ENCODE measurements around the gene HMGCR.

Gene HMGCR

DNA sequence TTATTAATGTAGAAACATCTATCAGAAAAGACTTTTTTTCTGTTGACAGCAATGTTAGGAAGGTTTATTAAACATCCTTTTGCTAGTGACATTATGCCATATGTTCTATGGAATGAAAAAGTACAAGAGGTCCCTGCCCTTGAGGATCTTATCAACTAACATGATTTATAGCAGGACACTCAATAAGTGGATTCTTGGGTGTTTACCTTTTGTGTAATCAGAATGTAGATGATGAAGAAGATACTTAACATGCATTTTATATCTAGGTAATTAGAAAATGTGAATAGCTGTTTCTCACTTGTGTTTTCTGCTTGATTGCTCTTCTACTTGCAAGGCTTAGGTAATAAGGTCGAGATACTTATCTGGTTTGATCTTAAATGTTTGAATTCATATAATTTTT, 4.9 kb downstream of the HMGCR start:
- DNase-seq, result no peak

DNA sequence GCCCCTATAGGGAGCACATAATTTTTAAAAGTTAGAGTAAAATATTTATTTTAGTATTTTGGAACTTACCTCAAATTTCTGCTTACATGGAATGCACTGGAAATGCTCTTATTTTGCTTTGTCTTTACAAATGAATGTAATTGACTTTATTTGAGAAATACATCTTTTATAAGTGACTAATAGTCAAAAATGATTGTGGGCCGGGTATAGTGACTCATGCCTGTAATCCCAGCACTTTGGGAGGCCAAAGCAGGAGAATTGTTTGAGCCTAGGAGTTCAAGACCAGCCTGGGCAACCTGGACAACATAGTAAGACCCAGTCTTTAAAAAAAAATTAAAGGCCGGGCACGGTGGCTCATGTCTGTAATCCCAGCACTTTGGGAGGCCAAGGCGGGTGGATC, 5.8 kb downstream of the HMGCR start:
- no peak for DNase-seq

DNA sequence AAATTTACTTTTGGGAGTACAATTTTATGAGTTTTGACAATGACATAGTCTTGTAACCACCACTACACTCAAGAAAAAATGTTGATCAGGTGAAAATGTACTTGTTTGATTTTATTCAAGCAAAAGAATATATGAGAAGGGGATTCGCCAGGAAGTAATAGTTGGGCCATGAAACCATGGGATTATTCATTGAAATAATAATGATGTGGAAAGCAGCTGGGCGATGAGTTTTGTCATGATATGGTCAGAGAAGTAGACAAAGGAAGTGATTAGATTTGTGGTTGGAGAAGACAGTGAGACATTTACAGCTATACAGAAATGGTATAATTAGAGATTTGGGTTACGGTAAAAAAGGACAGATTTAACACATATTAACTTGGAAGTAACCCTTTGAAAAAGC, 11.2 kb downstream of the HMGCR start:
- no peak for DNase-seq

DNA sequence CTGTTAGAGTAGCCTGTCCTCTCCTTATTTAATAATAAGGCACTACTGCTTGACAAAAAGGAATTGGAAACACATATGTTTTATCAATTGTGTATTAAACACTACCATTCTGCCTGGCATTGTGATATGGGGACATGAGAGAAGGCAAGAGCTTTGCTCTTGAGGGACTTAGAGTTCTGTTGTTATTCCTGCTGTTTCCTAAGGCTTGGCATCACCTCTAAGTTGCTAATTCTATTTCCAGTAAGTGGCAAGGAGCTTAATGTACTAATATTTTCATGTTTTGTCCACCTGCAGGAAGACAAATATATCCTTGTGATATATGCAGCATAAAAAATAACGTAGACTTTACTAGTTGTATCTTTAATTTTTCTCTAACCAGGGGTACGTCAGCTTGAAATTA, 12.6 kb downstream of the HMGCR start:
- DNase-seq, result no peak

DNA sequence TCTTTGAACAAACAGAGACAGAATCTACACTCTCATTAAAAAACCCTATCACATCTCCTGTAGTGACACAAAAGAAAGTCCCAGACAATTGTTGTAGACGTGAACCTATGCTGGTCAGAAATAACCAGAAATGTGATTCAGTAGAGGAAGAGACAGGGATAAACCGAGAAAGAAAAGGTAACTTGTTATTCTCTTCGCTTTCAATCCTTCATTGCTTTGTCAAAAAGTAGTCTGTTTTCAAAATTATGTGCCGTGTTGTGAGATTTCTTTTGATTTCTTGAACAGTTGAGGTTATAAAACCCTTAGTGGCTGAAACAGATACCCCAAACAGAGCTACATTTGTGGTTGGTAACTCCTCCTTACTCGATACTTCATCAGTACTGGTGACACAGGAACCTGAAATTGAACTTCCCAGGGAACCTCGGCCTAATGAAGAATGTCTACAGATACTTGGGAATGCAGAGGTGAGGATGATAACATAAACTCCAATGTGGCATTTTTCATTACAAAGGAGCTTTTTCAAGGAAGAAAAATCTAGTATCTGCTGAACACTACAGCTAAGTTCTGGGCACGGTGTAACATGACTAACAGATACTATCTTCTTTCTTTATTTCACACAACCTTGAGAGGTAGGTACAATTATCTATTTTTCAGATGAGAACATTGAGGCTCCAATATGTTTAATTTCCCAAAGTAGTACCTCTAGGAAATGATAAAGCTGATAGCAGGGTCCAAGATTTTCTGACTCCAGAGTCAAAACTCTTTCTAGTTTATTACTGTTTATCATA, 14.3 kb downstream of the HMGCR start:
- DNase-seq, result no peak

DNA sequence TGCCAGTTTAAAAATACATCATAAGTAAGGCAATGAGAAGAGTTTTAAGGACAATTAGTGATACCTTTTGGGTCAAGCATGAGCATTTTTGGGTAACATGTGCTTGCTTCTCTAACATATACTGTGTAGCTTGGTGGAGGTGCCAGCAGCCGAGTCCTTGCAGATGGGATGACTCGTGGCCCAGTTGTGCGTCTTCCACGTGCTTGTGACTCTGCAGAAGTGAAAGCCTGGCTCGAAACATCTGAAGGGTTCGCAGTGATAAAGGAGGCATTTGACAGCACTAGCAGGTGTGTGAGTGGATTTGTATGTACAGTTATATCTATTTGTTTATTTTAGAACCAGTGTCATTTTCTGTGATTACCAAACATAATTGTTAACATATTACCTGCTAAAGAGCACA, 18.2 kb downstream of the HMGCR start:
- DNase-seq, result no peak

DNA sequence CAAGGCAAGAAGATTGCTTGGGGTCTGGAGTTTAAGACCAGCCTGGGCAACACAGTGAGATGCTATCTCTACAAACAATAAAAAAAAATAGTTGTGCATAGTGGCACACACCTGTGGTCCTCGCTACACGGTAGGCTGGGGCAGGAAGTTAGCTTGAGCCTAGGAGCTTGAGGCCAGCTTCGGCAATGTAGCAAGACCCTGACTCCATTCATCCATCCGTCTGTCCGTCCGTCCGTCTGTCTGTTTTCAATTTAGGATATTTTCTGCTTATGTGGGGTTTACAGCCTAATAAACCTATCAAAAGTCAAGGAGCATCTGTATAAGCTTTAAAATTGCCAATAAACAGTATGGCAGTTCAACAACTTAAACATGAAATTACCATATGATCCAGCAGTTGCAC, 19.7 kb downstream of the HMGCR start:
- no peak for DNase-seq

DNA sequence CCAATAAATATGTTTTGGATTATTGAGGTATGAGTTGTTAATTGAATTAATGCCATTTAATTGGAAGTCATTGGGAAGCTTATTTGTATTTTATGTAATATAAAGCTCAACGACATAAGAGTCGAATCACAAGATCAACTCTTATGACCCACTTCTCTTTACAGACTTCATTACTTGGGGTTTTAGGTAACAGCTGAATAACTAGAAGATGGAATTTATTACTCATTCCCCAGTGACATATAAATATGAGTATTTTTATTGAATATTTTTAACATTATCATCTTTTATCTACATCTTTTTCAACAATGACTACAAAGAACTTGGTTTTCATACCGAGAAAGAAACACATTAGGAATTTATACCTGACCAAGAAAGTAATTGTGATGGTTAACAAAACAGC, 21.1 kb downstream of the HMGCR start:
- DNase-seq, result no peak

DNA sequence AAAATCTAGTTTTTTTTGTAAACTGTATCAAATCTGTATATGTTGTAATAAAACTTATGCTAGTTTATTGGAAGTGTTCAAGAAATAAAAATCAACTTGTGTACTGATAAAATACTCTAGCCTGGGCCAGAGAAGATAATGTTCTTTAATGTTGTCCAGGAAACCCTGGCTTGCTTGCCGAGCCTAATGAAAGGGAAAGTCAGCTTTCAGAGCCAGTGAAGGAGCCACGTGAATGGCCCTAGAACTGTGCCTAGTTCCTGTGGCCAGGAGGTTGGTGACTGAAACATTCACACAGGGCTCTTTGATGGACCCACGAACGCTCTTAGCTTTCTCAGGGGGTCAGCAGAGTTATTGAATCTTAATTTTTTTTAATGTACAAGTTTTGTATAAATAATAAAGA, 24.3 kb downstream of the HMGCR start:
- DNase-seq, result no peak

DNA sequence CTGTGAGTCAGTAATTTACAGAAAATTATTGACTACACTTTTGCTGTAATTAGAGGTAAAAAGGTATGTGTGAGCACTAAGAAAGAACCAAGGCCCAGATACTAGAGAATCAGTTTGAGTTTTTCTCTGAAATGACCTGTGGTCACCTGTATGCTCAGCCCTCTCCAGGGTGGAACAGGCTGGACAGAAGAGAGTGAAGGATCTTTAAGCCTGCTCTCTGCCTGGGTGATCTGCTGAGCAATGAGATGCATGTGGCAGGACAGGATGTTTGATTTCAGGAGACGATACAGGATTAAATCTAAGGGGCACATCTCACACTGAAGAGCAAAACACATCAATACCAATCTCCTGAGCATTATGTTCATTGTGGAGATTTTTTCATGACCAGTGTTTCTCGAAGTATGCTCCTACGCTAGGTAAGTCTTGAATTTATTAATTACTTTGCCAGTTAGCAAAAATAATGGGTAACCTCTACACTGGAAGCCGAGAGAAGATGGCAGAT, 25.5 kb downstream of the HMGCR start:
- no peak for DNase-seq

DNA sequence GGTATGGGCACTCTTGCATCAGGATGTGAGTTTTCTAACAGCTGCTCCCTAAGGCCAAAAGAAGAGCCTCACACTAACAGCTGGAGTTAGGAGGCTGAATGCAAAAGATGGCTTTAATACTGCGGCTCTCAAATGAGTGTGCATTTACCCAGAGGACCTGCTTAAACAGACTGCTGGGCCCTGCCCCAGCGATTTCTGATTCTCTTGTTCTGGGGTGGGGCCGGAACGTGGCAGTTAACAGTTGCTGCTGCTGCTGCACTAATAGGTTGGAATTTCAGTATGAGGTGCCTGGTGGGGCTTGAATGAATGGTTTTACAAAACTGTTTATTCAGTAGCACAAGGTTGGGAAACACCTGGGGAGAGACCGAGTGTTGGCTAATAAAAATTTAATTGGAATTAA, 26.1 kb downstream of the HMGCR start:
- DNase-seq, result no peak

DNA sequence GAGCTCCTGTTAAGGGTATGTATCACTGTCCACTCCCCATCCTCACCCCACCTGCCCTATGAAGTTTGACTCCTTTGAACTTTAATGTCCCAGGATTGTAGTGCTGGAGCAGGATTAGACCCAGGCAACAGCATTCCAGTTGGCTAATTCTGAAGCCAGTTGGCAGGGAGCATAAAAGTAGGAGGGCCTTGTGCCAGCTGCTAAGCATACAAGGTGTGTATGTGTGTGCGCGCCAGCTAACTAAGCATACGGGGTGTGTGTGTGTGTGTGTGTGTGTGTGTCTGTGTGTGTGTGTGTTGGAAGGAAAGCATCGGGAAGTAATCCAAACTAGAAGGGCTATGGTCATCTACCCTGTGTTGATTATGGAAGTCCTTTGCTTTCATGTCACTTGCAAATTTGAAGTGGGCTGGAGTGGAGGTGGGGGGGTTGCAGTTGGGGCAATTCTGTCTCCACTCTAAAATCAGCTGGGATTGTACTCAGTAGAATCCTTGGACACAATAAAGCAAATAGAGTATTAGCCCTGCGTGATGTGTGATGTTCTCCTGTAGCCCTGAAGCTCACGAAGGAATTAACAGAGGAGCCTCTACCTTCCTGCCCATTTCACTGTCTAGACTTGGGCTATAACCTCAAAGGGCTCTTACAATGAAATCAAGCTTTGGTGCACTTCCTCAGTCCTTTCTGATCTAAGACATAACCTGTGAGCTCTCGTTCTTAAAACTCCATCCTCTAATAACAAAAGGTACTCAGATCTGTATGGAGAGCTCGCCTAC, 26.9 kb downstream of the HMGCR start:
- DNase-seq, result no peak

DNA sequence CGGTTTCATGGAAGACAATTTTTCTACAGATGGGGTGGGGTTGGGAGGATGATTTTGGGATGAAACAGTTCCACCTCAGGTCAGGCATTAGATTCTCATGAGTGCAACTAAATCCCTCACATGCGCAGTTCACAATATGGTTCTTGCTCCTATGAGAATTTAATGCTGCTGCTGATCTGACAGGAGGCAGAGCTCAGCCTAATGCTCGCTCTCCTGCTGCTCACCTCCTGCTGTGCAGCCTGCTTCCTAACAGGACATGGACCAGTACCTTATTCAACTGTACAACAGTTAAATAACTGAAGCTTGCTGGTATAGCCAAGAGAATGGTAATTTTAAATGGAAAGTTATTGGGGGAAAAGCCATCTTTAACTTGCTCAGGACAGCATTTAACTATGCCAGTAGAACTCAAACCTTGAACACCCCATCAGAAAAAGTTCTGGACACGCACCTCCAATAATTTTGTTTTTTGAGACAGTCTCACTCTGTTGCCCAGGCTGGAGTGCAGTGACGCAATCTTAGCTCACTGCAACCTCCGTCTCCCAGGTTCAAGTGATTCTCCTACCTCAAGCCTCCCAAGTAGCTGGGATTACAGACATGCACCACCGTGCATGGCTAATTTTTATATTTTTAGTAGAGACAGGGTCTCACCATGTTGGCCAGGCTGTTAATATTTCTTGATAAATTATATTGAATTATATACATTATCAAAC, 27.7 kb downstream of the HMGCR start:
- no peak for DNase-seq

DNA sequence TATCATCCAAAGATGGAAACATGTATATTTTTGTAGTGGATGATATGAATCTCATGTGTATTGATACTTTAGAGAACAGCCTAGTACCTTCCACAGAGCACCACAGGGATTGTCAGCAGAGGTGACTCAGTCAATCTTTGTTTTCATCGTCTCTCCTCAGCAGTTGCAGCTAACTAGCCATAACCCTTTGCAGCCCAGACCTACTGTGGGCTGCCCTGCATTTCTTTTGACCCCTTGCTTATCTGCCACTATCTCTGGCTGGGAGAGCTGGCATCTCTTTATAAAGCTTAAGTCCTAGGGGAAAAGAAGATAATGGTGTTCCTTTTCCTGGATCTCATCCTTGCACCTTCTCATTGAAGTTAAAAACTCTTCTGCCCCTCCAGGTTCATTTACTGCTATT, 28.7 kb downstream of the HMGCR start:
- DNase-seq, result no peak

DNA sequence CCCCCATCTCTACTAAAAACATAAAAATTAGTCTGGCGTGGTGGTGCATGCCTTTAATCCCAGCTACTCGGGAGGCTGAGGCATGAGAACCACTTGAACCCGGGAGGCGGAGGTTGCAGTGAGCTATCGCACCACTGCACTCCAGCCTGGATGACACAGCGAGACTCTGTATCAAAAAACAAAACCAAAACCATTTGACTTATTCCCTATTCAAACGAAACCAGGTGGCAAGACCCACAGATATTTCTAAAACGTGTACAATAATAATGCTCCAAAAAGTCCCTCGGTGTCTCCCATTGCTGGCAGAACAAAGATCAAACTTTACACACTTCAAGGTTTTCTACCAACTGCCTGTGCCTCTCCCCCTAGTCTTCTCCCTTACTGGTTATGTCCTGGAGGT, 29.8 kb downstream of the HMGCR start:
- no peak for DNase-seq

DNA sequence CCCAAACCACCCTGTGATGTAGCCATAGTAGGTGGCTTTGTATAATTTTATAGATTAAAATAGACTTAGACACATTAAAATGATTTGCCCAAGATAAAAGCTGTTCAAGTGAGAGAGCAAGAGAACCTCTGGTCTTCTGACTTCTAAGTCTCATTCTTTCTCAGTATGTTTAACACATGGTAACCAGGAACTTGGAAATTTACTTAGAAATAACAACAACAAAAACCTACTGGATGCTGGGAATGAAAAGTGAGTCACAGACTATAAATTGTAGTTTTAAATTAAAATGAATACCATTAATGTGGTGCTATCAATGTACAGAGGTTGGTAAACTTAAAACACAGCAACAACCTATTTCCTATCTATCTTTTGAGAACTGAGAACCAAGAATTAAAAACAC, 30.4 kb downstream of the HMGCR start:
- DNase-seq, result no peak

DNA sequence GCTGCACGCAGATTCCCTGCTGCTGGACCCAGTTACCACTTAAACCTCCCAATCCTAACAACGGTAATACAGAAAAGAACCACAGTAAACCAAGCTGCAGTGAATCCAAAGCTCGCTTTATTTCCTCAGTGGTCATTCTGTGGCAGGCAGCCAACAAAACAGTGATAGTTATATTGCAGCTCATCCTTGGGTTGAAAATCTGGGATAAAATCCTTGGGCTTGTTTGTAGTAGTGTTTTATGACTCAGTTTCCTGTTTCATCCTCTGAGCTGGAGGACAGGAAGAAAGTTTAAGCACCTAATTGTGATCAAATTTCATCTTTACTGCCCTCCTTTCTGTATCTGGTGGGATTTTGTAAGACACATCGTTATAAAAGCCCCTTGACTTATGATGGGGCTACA, 31.4 kb downstream of the HMGCR start:
- DNase-seq, result no peak

DNA sequence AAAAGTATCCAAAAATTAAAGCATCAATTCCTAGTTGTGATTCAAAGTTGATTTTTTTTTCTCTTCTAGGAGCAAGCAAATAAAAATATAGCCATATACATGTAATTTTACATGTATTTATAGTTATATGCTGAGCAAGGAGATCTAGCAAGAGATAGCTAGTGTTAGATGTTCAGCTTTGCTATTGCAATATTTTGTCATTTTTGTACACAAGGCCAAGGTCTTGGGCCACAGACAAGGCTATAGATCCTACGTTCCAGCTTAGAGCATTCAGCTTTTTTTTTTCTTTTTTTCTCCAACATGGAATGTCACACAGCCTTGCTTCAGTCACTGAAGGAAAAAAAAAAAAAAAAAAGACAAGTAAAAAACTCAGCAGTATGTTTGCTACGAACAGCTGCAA, 36.8 kb downstream of the HMGCR start:
- DNase-seq, result no peak

DNA sequence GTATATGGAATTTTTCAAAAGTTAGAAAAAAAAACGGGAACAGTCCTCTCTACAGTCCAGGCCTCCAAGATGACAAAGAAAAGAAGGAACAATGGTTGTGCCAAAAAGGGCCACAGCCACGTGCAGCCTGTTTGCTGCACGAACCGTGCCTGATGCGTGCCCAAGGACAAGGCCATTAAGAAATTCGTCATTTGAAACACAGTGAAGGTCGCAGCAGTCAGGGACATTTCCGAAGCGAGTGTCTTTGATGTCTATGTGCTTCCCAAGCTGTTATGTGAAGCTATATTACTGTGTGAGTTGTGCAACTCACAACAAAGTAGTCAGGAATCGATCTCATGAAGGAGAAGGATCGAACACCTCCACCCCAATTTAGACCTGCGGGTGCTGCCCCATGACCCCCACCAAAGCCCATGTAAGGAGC, 37.4 kb downstream of the HMGCR start:
- no peak for DNase-seq

DNA sequence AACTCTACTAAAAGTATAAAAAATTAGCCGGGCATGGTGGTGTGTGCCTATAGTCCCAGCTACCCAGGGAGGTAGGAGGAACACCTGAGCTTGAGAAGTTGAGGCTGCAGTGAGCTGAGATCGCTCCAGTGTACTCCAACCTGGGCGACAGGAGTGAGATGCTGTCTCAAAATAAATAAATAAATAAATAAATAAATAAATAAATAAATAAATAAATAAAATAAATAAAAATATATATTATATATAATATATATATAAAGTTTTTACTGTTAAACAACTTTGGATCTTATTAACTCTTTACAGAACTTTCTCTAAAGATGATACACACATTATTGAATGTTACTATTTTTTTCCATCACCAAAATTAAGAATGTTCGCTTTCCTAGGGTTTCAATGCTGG, 38.4 kb downstream of the HMGCR start:
- DNase-seq, result no peak

DNA sequence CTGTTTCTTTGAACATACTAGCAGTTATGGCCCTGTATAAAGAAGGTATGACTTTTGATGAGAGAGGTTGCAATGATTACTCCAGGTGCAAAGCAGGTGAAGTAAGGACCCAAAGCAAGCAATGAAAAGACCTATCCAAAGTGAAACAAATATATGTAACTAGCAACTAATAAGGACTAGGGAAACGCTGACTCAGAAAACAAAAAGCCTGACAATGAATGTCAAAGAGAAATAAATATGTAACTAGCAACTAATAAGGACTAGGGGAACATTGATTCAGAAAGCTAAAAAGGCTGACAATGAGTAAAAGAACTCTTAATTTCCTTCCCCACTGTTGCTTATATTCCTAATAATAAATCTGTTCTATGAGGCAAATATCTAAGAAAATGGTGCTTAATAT, 43.1 kb downstream of the HMGCR start:
- DNase-seq, result no peak

DNA sequence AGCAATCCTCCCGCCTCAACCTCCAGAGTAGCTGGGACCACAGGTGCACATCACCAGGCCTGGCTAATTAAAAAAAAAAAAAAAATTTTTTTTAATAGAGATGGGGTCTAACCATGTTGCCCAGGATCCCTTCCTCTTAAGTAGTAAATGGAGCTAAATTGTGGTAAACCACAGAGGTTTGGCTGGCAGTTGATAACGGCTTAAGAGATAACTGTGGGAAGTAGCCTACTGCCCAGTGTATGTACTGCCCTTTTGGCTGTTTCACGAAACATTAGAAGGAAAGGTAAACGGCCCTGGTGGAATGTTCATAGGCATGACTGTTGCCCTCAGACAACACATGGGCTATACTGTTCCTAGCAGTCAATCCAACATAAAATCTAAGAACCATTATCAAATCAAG, 44.4 kb downstream of the HMGCR start:
- no peak for DNase-seq

DNA sequence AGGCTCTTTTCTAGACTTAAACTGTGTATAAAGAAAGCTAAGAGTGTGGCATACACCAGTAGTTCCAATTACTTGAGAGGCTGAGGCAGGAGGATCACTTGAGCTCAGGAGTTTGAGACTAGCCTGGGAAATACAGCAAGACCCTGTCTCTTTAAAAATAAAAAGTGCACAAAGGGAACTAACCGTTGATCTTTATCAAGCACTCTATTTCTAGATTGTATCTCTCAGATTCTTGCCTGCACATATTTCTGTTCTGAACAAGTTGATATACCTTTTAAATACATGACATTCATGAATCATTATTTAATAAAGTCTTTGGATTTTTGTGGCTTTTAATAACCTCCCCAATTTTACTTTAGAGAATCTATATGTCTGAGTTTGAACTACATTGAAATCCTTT, 47.2 kb downstream of the HMGCR start:
- no peak for DNase-seq

DNA sequence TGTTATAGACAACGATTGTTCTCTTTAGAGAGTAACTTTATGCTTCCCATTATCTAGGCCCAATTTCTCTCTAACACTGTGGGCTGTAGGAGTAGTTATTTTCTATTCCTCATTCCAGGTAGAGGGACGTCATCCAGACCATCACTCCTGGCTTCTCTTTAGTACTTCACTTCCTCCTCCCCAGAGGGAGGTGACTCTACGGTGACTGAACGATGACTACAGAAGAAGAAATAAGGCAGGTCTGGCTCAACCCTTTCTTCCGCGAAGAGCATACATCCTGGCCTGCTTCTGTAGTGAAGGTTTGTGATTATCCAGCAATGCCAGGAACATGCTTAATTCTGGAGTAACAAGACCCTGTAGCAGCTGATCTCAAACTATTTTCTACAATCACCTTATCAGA, 50.8 kb downstream of the HMGCR start:
- no peak for DNase-seq

Measured in stimulated activated CD4-positive, alpha-beta T cell treated with anti-CD3 and anti-CD28 coated beads, Interleukin-1b, Interleukin-23, amount 100 ng/mL, for 48 hours (primary cell).